Cerebellar nuclear complex (tissue), 1 donor: ENCODE data around the gene SMIM17.
A peak's percentile ranks its signal among the peaks of the same experiment; 100 is the strongest.

Experiments
- DNase-seq, 2 experiments: peaks; one replicate each; lab custom pipeline; 2025; lab: John Stamatoyannopoulos, UW

SMIM17 gene

GRCh38 chr19:56642711-56643459, at the start of gene SMIM17:
Gene SMIM17, plus strand, starts transcription at chr19:56643159. Its CDS starts 2,509 bp downstream, at chr19:56645668.
- DNase-seq: no peak

DNA sequence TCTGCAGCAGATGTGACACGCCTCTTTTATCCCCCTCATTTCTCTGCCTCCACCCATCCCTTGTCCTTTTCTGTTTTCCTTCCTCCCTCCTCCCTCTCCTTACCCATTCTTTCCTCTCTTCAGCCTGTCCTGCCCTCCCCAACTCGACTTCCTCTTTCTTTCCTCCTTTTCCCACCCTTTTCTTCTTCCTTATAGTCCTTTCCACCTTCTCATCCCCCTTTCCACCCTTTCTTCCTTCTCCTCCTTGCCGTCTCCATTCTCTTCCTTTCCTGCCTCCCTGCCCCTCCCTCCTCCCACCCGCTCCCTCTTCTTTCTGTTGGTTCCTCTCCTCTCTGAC, 48.5 kb upstream of the SMIM17 start:
- DNase-seq: no peak

DNA sequence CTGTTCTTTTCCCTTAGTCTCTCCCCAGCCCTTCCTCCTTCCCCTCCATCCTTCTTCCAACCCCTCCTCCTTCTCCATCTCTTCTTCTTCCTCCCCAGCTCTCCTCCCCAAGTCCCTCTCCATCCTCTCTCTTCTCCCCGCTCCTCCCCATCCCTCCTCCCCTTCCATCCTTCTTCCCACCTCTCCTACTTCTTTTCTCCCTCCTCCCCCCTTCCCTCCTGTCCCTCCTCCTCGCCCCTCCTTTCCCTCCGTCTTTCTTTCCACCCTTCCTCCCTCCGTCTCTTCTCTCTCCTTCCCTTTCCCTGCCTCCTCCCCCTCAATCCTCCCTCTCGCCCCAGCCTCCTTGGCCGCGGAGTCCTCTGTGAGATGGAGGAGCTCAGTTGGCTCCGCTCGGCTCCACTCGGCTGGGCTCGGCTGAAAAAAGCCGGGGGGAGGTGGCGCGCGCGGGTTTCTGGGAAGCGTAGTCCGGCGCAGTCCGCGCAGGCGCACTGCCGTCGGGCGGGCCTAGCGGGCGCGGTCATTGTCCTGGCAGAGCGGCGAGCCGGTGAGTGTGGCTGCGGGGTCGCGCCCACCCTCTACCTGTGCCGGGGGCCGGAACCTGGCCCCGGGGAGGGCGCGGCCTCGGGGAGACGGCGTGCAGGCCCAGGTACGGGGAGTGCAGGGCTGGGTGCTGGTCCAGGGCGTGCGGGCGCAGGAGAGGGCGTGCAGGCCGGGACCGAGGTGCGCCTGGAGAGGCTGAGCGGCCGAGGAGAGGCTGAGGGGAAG, 48.0 kb upstream of the SMIM17 start, which contains the start of gene ZNF71:
ZNF71 (plus strand) TSS at position 520 of the 765 bp plus-strand sequence. CDS start 6,257 bp downstream, outside the sequence.
- DNase-seq: peak in 1 of 2 experiments; percentile 69

GRCh38 chr19:56595548-56595899, 47.4 kb upstream of the SMIM17 start:
- no peak for DNase-seq

- DNase-seq: no peak
These were observed 46.3 kb upstream of the SMIM17 start for GRCh38 chr19:56596676-56597075.

DNA sequence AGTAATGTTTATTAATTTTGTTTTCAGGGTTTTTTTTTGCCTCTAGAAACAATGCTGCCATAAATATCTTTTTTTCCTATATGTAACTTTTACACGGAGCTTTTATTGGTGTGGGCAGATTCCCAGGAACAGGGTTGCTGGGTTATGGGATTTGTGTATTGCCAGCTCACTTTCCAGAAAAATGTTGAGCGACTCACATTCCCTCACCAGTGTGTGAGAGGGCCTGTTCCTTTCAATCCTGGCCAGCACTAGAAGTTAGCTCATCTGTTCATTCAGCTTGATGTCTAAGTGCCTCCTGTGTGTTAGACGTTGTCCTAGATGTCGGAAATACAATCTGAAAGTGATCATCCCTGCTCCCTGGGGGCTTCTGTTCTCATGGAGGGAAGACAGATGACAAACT, 45.3 kb upstream of the SMIM17 start:
- no peak for DNase-seq

- DNase-seq: no peak
These were observed 41.6 kb upstream of the SMIM17 start for GRCh38 chr19:56601375-56601774.

GRCh38 chr19:56603829-56604228, 39.1 kb upstream of the SMIM17 start:
- no peak for DNase-seq

- DNase-seq: no peak
These were observed 34.5 kb upstream of the SMIM17 start for GRCh38 chr19:56608274-56608964.

DNA sequence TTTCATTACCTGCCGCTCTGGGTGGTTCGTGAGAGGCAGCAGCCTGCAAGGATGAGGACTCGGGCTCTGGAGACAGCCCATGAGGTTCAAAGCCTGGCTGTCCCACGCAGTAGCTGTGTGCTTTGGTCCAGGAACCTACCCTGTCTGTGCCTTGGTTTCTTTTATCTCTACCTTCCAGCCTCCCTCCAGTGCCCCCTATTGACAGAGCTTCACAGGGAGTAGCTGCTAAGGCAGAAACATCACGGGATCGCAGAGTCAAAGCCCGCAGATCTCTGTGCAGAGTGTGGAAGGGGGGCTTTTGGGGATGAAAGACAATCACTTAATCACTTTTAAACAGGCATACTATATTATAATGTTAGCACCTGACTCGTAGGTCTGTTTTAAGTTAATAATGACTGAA, 31.7 kb upstream of the SMIM17 start:
- DNase-seq: no peak

DNA sequence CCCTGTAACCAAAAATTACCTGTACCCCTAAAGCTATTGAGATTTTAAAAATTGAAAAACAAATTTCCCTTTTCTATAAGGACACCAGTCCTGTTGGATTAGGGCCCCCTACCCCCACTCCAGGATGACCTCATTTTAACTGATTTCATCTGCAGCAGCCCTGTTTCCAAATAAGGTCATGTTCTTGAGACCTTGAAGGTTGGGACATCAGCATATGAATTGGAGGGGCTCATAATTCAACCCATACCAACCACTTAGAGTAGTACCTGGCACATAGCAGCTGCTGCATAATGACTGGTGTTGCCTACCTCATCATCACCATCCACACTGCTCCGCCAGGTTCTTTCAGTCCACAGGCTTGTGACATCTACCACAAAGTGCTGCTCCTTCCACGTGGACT, 30.2 kb upstream of the SMIM17 start:
- DNase-seq: no peak

DNA sequence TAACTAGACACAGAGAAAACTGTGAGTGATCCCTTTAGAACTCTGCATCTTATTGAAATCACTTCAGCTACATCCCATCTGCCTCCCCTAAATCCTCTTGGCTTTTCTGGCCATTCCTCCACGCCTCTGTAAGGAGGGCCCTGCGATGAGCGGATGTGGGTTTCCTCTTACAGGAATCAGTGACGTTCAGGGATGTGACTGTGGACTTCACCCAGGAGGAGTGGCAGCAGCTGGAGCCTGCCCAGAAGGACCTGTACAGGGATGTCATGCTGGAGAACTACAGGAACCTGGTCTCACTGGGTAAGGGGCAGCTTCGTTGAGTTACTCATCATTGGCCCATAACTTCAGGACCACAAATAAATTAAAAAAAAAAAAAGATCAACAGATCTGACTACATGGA, 29.3 kb upstream of the SMIM17 start:
- DNase-seq: no peak

- no peak for DNase-seq
These were observed 25.4 kb upstream of the SMIM17 start for GRCh38 chr19:56617531-56617930.

GRCh38 chr19:56619121-56619520, 23.8 kb upstream of the SMIM17 start:
- no peak for DNase-seq

- no peak for DNase-seq
These were observed 20.6 kb upstream of the SMIM17 start for GRCh38 chr19:56622374-56622773.

DNA sequence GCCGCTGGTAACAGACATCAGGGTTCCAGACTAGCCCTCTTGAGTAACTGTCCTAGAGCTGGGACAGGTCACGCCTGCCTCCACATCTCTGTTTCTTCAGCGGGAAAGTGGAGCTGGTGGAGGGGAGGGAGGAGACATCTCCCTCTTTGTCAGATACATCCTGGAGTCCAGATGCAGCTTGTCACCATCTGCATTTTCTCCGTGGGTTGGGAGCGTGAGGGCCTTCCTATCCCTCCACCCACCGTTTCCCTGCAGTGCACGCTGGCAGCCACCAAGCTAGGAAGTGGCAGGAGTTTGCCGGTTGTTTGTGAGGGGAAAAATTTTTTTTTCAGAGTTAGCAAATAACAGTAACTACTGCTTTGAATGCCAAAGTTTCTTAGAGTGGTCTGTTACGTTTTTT, 20.0 kb upstream of the SMIM17 start:
- no peak for DNase-seq

GRCh38 chr19:56625708-56626107, 17.3 kb upstream of the SMIM17 start:
- no peak for DNase-seq

- no peak for DNase-seq
These were observed 9.9 kb upstream of the SMIM17 start for GRCh38 chr19:56633021-56633420.

DNA sequence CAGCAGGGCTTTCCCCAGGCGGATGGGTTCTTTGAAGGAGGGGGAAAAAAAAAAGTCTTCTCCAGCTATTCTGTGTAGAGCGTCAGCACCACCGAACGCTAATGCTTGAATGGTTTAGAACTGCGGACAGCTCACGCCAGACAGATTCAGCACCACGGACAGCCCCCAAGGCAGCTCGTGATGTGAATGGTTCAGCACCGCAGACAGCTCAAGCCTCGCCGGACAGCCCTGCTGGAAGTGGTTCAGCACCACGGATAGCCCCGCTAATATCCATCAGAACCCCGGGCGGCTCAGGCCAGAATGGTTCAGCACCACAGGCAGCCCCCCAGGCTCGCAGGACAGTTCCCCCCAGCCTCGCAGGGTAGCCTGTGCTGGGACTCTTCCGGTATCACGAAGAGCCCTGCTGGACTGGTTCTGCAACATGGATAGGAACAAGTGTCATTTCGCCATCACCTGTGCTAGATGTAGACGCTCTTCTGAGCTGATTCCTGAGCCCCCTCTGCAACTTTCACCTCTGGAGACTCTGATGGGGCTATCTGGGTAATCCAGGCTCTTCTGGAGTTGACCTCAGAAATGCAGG, 4.9 kb upstream of the SMIM17 start:
- DNase-seq: no peak

- DNase-seq: no peak
These were observed 3.7 kb upstream of the SMIM17 start for GRCh38 chr19:56639217-56639616.

DNA sequence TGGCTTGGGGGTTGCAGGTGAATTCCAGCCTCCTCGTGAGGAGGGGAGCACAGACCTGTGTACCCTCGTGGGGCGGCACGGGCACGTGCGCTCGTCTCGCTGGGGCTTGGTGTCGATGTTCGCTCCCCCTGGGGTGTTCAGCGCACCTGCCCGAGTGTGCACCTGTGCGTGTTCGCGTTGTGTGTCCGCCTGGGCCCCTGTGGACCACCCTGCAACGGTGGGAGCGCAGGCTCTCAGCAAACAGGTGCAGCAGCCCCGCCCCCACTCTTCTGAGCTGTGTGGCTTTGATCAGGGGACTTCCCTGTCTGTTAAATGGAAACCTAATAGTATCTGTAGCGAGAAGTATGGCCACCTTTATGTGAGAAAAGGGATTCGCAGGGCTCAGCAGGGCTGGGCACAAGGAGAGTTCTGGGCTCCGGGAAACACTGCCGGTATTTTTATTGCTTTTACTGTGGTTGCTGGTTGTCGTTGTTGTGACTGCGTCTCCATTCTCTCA, 549 bp downstream of the SMIM17 start:
- no peak for DNase-seq

DNA sequence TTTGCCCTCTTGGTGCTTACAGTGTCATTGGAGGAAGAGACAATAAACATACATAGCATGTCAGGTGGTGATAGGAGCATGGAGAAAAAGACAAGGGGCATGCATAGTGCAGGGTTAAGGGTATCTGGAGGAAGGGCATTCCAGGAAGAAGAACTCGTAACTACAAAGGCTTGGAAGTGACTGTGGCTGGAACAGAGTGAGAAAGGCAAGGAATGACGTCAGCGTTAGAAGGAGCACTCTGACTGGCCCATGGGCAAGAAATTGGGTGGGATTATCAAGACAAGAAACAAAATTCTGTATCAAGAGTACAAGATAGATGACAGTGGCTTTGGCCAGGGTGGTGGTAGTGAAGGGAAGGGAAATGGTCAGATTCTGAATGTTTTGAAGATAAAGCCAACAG, 11.2 kb downstream of the SMIM17 start:
- no peak for DNase-seq
